Fibroblast of mammary gland (primary cell): ENCODE measurements around the gene RNF144B.

Experiments used
- DNase-seq: peaks from one replicate; pipeline ENCODE4 v3.0.0-alpha.2; 2010; ENCODE audit warnings: low read depth
- H3K4me3 ChIP-seq: 2 replicates; pipeline ENCODE4 v1.5.1; 2011; ENCODE audit warnings: low read depth, mild to moderate bottlenecking, low read length, moderate library complexity; ENCODE audit not compliant: control insufficient read depth
- TF ChIP-seq, protein P1 (sequence below): conservative IDR thresholded peaks from 2 replicates; pipeline ENCODE4 v1.5.1; 2011; ENCODE audit warnings: low read depth, low read length, inconsistent platforms; ENCODE audit not compliant: control insufficient read depth, insufficient read depth

Gene RNF144B

DNA sequence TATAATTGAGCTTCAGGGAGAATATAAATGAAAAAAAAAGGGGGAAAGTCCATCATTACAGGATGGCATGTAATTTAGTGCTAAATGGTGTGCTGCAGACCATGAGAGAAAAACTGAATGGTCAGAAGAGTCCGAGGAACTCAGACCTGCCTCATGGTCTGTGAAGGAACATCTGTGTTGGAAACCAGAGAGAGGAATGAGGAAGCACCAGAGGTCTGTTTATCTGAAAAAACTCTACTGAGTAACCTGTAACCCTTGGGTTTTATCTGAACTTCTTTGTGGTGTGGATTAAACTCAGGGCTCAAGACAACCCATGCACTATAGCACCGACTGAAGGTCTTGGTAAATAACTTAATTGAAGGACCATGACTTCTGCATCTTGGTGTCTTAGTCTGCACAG, 108.1 kb downstream of the RNF144B start:
- TF ChIP-seq, protein P1, sequence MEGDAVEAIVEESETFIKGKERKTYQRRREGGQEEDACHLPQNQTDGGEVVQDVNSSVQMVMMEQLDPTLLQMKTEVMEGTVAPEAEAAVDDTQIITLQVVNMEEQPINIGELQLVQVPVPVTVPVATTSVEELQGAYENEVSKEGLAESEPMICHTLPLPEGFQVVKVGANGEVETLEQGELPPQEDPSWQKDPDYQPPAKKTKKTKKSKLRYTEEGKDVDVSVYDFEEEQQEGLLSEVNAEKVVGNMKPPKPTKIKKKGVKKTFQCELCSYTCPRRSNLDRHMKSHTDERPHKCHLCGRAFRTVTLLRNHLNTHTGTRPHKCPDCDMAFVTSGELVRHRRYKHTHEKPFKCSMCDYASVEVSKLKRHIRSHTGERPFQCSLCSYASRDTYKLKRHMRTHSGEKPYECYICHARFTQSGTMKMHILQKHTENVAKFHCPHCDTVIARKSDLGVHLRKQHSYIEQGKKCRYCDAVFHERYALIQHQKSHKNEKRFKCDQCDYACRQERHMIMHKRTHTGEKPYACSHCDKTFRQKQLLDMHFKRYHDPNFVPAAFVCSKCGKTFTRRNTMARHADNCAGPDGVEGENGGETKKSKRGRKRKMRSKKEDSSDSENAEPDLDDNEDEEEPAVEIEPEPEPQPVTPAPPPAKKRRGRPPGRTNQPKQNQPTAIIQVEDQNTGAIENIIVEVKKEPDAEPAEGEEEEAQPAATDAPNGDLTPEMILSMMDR, result no peak
- H3K4me3 ChIP-seq, result no peak overlapping the region
- DNase-seq, result no peak

DNA sequence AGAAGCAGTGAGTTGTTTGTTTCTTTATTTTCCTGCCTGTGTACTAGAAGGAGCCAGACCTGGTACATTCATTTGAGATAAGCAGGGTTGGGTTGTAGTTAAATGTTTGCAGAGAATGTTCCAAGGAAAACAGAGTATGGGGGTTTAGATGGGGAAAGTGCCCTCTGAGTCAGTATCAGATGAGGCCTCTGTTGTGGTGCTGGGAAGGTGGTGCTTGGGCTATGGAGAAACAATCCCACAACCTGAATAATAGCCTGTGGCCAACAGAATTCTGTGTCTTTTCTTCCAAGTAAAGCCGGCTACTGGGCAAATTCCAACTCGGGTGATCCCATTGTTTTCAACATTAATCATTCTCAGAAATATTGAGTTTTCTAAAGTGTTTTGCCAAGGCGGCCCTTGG, 109.3 kb downstream of the RNF144B start:
- DNase-seq, result no peak
- H3K4me3 ChIP-seq, result no peak overlapping the region
- TF ChIP-seq, protein P1, result no peak

DNA sequence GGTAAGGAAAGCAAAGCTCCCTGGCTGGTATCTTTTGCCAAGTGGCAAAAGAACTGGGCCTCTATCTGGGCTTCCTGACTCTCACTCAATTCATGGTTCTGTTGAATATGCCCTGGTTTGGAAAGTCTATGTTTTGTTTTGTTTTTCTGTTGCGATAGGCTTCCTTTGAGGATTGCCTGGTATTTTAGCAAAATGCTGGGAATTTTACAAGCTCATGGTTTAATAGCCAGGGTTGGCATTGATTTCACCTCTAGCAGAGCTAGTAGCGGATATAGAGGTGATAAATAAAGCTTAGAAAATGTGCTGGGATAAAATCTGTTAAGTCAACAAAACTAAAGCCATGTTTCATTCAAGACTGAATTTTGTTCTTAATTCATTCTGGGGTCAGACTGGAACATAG, 109.9 kb downstream of the RNF144B start:
- TF ChIP-seq, protein P1, result no peak
- H3K4me3 ChIP-seq, result no peak overlapping the region
- DNase-seq, result no peak

DNA sequence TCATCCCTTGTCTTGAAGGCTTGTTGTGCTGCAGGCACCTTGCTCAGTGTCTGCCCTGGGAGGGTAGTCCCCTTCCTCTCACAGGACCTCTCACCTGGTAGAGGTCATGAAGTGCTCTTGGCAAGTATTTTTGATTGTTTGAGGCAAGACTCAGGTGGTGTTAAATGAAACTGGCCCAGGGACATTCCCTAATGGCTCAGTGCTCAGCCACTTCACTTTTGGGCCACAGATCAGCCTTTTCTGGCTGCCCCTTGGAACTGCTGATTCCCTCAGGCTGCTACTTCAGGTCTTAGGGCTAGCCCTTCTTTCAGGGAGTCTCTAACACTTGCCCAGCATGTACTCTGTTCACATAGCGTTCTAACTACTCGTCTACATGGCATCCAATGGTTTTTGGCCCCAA, 111.3 kb downstream of the RNF144B start:
- TF ChIP-seq, protein P1, result no peak

DNA sequence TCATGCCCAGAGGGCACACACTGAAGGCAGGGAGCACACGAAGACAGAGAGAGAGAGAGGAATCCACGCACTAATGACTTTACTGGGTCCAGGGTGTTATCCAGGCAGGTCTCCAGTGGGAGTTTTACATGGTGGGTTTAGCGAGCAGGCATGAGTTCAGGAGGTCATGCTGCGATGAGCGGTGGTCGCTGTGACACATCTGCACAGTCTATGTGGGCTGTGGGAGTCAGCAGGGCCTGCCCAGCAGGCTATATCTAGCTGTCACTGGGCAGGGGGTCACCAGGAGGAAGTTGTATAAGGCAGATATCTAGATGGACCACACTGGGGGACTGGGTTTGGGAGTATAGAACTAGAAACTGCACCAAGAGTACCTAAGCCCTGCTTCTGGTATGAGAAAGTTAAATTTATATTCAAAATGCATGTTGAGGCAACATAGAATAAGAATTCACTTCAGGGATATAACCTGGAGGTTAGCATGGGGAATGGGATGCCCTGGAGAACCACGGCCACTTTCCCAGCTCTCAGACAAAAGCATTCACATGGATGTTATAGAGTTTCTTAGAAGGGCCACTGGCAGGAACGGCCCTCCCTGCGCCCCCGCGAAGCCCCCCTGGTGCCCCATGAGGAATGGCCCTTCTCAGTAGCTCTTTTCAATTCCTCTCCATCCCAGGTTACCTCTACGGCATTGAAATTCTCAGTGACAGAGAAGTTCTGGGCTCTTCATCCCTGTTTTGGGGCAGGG, 113.9 kb downstream of the RNF144B start:
- TF ChIP-seq, protein P1, result no peak
- no peak overlapping the region for H3K4me3 ChIP-seq
- no peak for DNase-seq

More for the DNA sequence above, 111.3 kb downstream of the RNF144B start:
- no peak for DNase-seq
- H3K4me3 ChIP-seq, result no peak overlapping the region

DNA sequence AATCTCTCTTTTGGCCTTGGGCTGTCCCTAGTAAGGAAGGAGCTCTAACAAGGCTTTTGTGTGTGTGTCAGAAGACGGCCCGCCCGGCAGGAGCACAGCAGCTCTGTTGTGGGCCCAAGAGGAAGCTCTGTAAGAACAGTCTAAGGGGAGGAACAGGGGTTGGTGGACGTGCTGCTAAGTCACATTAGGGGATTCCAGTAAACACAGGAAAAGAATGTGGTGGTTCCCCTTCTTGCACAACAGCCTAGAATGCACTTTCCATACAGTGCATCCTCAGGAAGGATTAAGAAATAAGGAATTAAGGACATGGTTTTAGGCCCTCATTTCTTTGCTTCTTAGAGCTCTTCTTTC, 114.5 kb downstream of the RNF144B start:
- no peak overlapping the region for H3K4me3 ChIP-seq
- TF ChIP-seq, protein P1, result no peak
- peak; percentile 55 for DNase-seq
